ENCODE measurements around the gene GOLGA6C. TPM values are rescaled to one million over a fixed set of nuclear protein-coding genes. Genes with fewer than 3 reads are reported as not detected.

Gene GOLGA6C
- total and polyA plus RNA-seq, 9 of the 15 experiments (the other 6 are each of a cell fraction or from before 2014, with no cell fraction given) = not detected

GRCh38 chr15:75212200-75212858 is 45.8 kb upstream of the GOLGA6C start:
- DNase-seq (ENCODE audit: extremely low read depth in 1 of 4, low spot score in 3 of 4) (no peak), FAIRE-seq (no peak), ATAC-seq (no peak)
- Histone ChIP-seq H3K27me3 (ENCODE audit: control insufficient read depth in 2 of 2, insufficient read depth in 2 of 2, low read length in 2 of 2) (no peaks in the 10 kb centered on the region), H3K79me2 (ENCODE audit: control insufficient read depth, insufficient read depth, low read length) (peaks cover 29% of the 10 kb centered on the region), H2AFZ (ENCODE audit: low read depth, low read length) (no peak overlapping the region), H3K9me3 (replicated peaks; ENCODE audit: control insufficient read depth, insufficient read depth, low read depth, low read length) (no peaks in the 10 kb centered on the region), H3K9ac (ENCODE audit: insufficient read depth in 1 of 2, low read depth in 2 of 2, low read length in 2 of 2) (peak overlapping the region in 1 of 2 experiments; percentile 50; a peak in 1 of 4 replicates), H3K36me3 (ENCODE audit: control insufficient read depth, insufficient read depth, low read length) (peaks cover 57% of the 10 kb centered on the region; the same call in 2 of the 3 replicates), H3K9me1 (ENCODE audit: control insufficient read depth, insufficient read depth, low read length) (peaks cover 10% of the 10 kb centered on the region), H3K4me3 (no peak overlapping the region), H3K4me1 (replicated peaks in 1 of 2; ENCODE audit: control insufficient read depth in 2 of 2, insufficient read depth in 2 of 2, low read length in 2 of 2) (peaks cover 0 to 30% of the 10 kb centered on the region in 2 experiments; a peak in 2 of 5 replicates), H4K20me1 (replicated peaks; ENCODE audit: control insufficient read depth, insufficient read depth, low read length) (peaks cover 73% of the 10 kb centered on the region), H3K4me2 (ENCODE audit: insufficient read depth, low read length) (no peak overlapping the region), H3K27ac (ENCODE audit: extremely low read depth, low read depth, low read length) (no peak overlapping the region)
- ChIA-PET POLR2A (interaction anchor here (0.6 to 2.2 kb wide), 7 partner anchors 8 to 189 kb away, joined by 3 to 8 read pairs (median 4); partner anchors contain the start of gene PPCDC), CTCF (ENCODE audit: low intra/inter-chr PET ratio) (no interaction called here)
- intact Hi-C loops (cut with micrococcal nuclease) = no loop called here
- TF ChIP-seq TAL1 (IDR thresholded peaks at IDR 0.05) = no peak
- peak; percentile 28; the same call in 1 of the 2 replicates for TF ChIP-seq POLR2AphosphoS5 (IDR thresholded peaks at IDR 0.05; ENCODE audit: control insufficient read depth, insufficient read depth, low read depth, low read length)
- no TSS peak for BruUV-seq (replicated peaks)
- WGBS (ENCODE audit: insufficient coverage, low coverage, missing lambda C conversion rate) = 72% methylated on average over 6 of the region's 7 CpGs
- in situ Hi-C loops (cut with MboI) = no loop called here

GRCh38 chr15:75213212-75213767 is 44.8 kb upstream of the GOLGA6C start:
- Histone ChIP-seq H3K9ac (ENCODE audit: insufficient read depth in 1 of 2, low read depth in 2 of 2, low read length in 2 of 2) (no peak overlapping the region), H3K4me3 (no peak overlapping the region), H3K27me3 (ENCODE audit: control insufficient read depth in 2 of 2, insufficient read depth in 2 of 2, low read length in 2 of 2) (no peaks in the 10 kb centered on the region), H3K27ac (ENCODE audit: extremely low read depth, low read depth, low read length) (no peak overlapping the region), H3K79me2 (ENCODE audit: control insufficient read depth, insufficient read depth, low read length) (peaks cover 20% of the 10 kb centered on the region; the same call in 2 of the 3 replicates), H4K20me1 (replicated peaks; ENCODE audit: control insufficient read depth, insufficient read depth, low read length) (peaks cover 64% of the 10 kb centered on the region), H2AFZ (ENCODE audit: low read depth, low read length) (no peak overlapping the region), H3K36me3 (ENCODE audit: control insufficient read depth, insufficient read depth, low read length) (peaks cover 47% of the 10 kb centered on the region; the same call in 2 of the 3 replicates), H3K4me1 (replicated peaks in 1 of 2; ENCODE audit: control insufficient read depth in 2 of 2, insufficient read depth in 2 of 2, low read length in 2 of 2) (peaks cover 0 to 24% of the 10 kb centered on the region in 2 experiments; a peak in 2 of 5 replicates), H3K9me3 (replicated peaks; ENCODE audit: control insufficient read depth, insufficient read depth, low read depth, low read length) (no peaks in the 10 kb centered on the region), H3K4me2 (ENCODE audit: insufficient read depth, low read length) (no peak overlapping the region), H3K9me1 (ENCODE audit: control insufficient read depth, insufficient read depth, low read length) (peaks cover 5% of the 10 kb centered on the region)
- no peak for DNase-seq (ENCODE audit: extremely low read depth in 1 of 4, low spot score in 3 of 4)
- in situ Hi-C loops (cut with MboI) (no loop called here), intact Hi-C loops (cut with micrococcal nuclease) (no loop called here)
- no peak for FAIRE-seq
- 81% methylated on average over 7 of the region's 12 CpGs for WGBS (ENCODE audit: insufficient coverage, low coverage, missing lambda C conversion rate)
- CTCF ChIA-PET (ENCODE audit: low intra/inter-chr PET ratio) = no interaction called here
- POLR2A ChIA-PET = interaction anchor here (0.5 to 2.2 kb wide), 6 partner anchors 13 to 275 kb away, joined by 3 to 8 read pairs (median 6); partner anchors contain the start of genes COX5A and PPCDC
- peak; percentile 36 for ATAC-seq
- no peak for TF ChIP-seq RAD51 (IDR thresholded peaks at IDR 0.05; ENCODE audit: borderline replicate concordance, low read depth)
- 0 out of 2 replicates have a peak, but pooled peaks have one; percentile 41 for TF ChIP-seq POLR2G (IDR thresholded peaks at IDR 0.05; ENCODE audit: low read depth, low read length)
- TF ChIP-seq POLR2AphosphoS2 (IDR thresholded peaks at IDR 0.05; ENCODE audit: low read length) = 0 out of 2 replicates have a peak, but pooled peaks have one; percentile 32
- TF ChIP-seq SUPT5H (IDR thresholded peaks at IDR 0.05) = peak; percentile 53; the same call in 1 of the 2 replicates
- TF ChIP-seq POLR2B (IDR thresholded peaks at IDR 0.05; ENCODE audit: low read depth, partially characterized antibody) = peak; percentile 45
- TF ChIP-seq ATF2 (CRISPR knock-in tag; IDR thresholded peaks at IDR 0.05) = no peak
- TF ChIP-seq ZNF444 (CRISPR knock-in tag; IDR thresholded peaks at IDR 0.05) = no peak
- BruUV-seq (replicated peaks) = no TSS peak
